ENCODE data around the gene OR56A1.
"Not testable (repeated sequence)": the region's sequence is repeated elsewhere in the genome, so short reads cannot be mapped to it uniquely, and the experiment has no call there.

OR56A1 gene

GRCh38 chr11:6030708-6031405 lies at the start of gene OR56A1:
Gene OR56A1 (minus strand): TSS chr11:6030758. CDS start chr11:6027692, 3,066 bp downstream.
- no peak for TF ChIP-seq CTCF (IDR thresholded peaks at IDR 0.05; ENCODE audit: borderline replicate concordance, insufficient read depth, low read depth, low read length)
- H3K4me3 ChIP-seq (ENCODE audit: low read depth, low read length), result no peak within 1 kb of the TSS

GRCh38 chr11:6079463-6079862 lies 48.9 kb upstream of the OR56A1 start:
- H3K4me3 ChIP-seq (ENCODE audit: low read depth, low read length), result no peak overlapping the region
- no peak for TF ChIP-seq CTCF (IDR thresholded peaks at IDR 0.05; ENCODE audit: borderline replicate concordance, insufficient read depth, low read depth, low read length)

- H3K4me3 ChIP-seq (ENCODE audit: low read depth, low read length), result no peak overlapping the region
- TF ChIP-seq CTCF (IDR thresholded peaks at IDR 0.05; ENCODE audit: borderline replicate concordance, insufficient read depth, low read depth, low read length), result no peak
These were observed 47.2 kb upstream of the OR56A1 start for GRCh38 chr11:6077723-6078122.

GRCh38 chr11:6076443-6076842 lies 45.9 kb upstream of the OR56A1 start:
- H3K4me3 ChIP-seq (ENCODE audit: low read depth, low read length), result not testable (repeated sequence)

- no peak for TF ChIP-seq CTCF (IDR thresholded peaks at IDR 0.05; ENCODE audit: borderline replicate concordance, insufficient read depth, low read depth, low read length)
These were observed 36.9 kb upstream of the OR56A1 start for GRCh38 chr11:6067502-6067901.

GRCh38 chr11:6062691-6063358 lies 32.3 kb upstream of the OR56A1 start:
- TF ChIP-seq CTCF (IDR thresholded peaks at IDR 0.05; ENCODE audit: borderline replicate concordance, insufficient read depth, low read depth, low read length), result peak; percentile 26; the same call in 1 of the 2 replicates
- no peak overlapping the region for H3K4me3 ChIP-seq (ENCODE audit: low read depth, low read length)

More at GRCh38 chr11:6067502-6067901, 36.9 kb upstream of the OR56A1 start:
- no peak overlapping the region for H3K4me3 ChIP-seq (ENCODE audit: low read depth, low read length)

- TF ChIP-seq CTCF (IDR thresholded peaks at IDR 0.05; ENCODE audit: borderline replicate concordance, insufficient read depth, low read depth, low read length), result no peak
These were observed 30.9 kb upstream of the OR56A1 start for GRCh38 chr11:6061475-6061874.

More at GRCh38 chr11:6061475-6061874, 30.9 kb upstream of the OR56A1 start:
- no peak overlapping the region for H3K4me3 ChIP-seq (ENCODE audit: low read depth, low read length)
